Common myeloid progenitor, CD34-positive (primary cell): ENCODE results near the gene TPM2.

Source experiments
- CTCF ChIA-PET: fragments of 350-600 bp; sonication (Branson Sonifier 250); formaldehyde crosslinking; loops from one replicate; lab custom pipeline; 2021; ENCODE audit warnings: antibody characterized with exemption; lab: Charles Lee
- POLR2A ChIA-PET: fragments of 350-600 bp; sonication (Branson Sonifier 250); formaldehyde crosslinking; loops from one replicate; lab custom pipeline; 2021; ENCODE audit warnings: antibody characterized with exemption; lab: Charles Lee
- DNase-seq, 3 donors: peaks; one replicate each; pipeline versions ENCODE4 v3.0.0 to v3.0.0-alpha.2; 2013
- H3K27ac ChIP-seq, 2 experiments: 1 replicate in 1 of 2; 2 replicates in 1 of 2; pipeline ENCODE4 v1.7.0; 2013; ENCODE audit warnings: inconsistent platforms in 2 of 2, low read length in 2 of 2, mild to moderate bottlenecking in 2 of 2, low read depth in 1 of 2, moderate library complexity in 1 of 2; ENCODE audit not compliant: severe bottlenecking in 2 of 2, insufficient read depth in 1 of 2, poor library complexity in 1 of 2
- H3K27me3 ChIP-seq, 5 experiments: replicated peaks in 2 of 5; 1 replicate in 3 of 5; 2 replicates in 2 of 5; pipeline versions ENCODE4 v1.6.1 to v1.7.0; 2013; ENCODE audit warnings: low read length in 4 of 5, mild to moderate bottlenecking in 2 of 5, moderate library complexity in 2 of 5, inconsistent platforms in 1 of 5; ENCODE audit not compliant: insufficient read depth in 5 of 5, control insufficient read depth in 4 of 5
- H3K36me3 ChIP-seq, 4 experiments: 1 replicate in 2 of 4; 2 replicates in 2 of 4; pipeline versions ENCODE4 v1.6.1 to v1.7.0; 2013; ENCODE audit warnings: low read length in 3 of 4, control low read depth in 1 of 4, mild to moderate bottlenecking in 1 of 4; ENCODE audit not compliant: control insufficient read depth in 4 of 4, insufficient read depth in 4 of 4
- H3K4me1 ChIP-seq, 4 experiments: 1 replicate in 3 of 4; 2 replicates in 1 of 4; pipeline versions ENCODE4 v1.6.1 to v1.7.1; 2013; ENCODE audit warnings: low read length in 3 of 4, mild to moderate bottlenecking in 3 of 4, control low read depth in 1 of 4, inconsistent platforms in 1 of 4, moderate library complexity in 1 of 4; ENCODE audit not compliant: control insufficient read depth in 4 of 4, insufficient read depth in 4 of 4; ENCODE audit errors: control extremely low read depth in 1 of 4
- H3K4me3 ChIP-seq, 7 experiments: 1 replicate in 4 of 7; 2 replicates in 3 of 7; pipeline versions ENCODE4 v1.5.1 to v1.7.0; 2013; ENCODE audit warnings: mild to moderate bottlenecking in 7 of 7, low read length in 6 of 7, moderate library complexity in 6 of 7, inconsistent platforms in 2 of 7, low read depth in 2 of 7, control low read depth in 1 of 7; ENCODE audit not compliant: insufficient read depth in 4 of 7, control insufficient read depth in 1 of 7; ENCODE audit errors: extremely low read depth in 1 of 7
- H3K9me3 ChIP-seq, 5 experiments: 1 replicate in 4 of 5; 2 replicates in 1 of 5; pipeline versions ENCODE4 v1.6.1 to v1.7.1; 2013; ENCODE audit warnings: low read length in 4 of 5, mild to moderate bottlenecking in 2 of 5, inconsistent platforms in 1 of 5, low read depth in 1 of 5, moderate library complexity in 1 of 5; ENCODE audit not compliant: control insufficient read depth in 4 of 5, insufficient read depth in 2 of 5; ENCODE audit errors: control extremely low read depth in 1 of 5
- WGBS: methylation state at CpG from one replicate; pipeline ENCODE4 v1.1.5; 2013; ENCODE audit not compliant: insufficient coverage; 5-methylcytosine and 5-hydroxymethylcytosine counted together

Gene TPM2

DNA sequence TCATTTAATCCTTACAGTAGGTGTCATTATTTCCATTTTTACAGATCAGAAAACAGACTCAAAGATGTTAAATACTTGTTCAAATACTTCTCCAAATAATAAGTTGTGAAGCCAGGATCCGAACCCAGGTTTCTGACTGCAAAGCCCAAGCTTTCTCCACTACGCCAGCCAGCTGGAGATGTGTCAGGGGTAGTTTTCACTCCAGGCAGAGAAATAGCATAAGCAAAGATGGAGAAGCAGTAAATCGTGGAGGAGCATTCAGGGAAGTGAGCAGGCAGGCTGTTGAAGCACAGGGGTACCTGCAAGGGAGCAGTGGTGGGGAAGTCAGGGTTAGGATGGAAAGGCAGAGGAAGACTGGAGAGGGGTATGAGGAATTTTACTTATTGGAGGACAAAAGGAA, 39.4 kb upstream of the TPM2 start:
- no peaks in the 10 kb centered on the region for H3K9me3 ChIP-seq
- H3K4me3 ChIP-seq: peak overlapping the region in 6 of 7 experiments; percentile 27 to 97 (median 74)
- ChIA-PET POLR2A (no interaction called here), CTCF (interaction anchor here (0.9 to 11.2 kb wide), 19 partner anchors 8 to 153 kb away, joined by 3 to 190 read pairs (median 4); partner anchors contain the start of genes CCDC107, GBA2, RGP1 and RMRP)
- no peak for DNase-seq
- WGBS: 96% methylated on average over 2 of the region's 3 CpGs
- peaks cover 44 to 72% (median 70%) of the 10 kb centered on the region in 4 experiments for H3K4me1 ChIP-seq
- H3K27me3 ChIP-seq: no peaks in the 10 kb centered on the region
- peak overlapping the region in 1 of 2 experiments; percentile 94 for H3K27ac ChIP-seq
- peaks cover 3 to 16% (median 15%) of the 10 kb centered on the region in 4 experiments for H3K36me3 ChIP-seq

DNA sequence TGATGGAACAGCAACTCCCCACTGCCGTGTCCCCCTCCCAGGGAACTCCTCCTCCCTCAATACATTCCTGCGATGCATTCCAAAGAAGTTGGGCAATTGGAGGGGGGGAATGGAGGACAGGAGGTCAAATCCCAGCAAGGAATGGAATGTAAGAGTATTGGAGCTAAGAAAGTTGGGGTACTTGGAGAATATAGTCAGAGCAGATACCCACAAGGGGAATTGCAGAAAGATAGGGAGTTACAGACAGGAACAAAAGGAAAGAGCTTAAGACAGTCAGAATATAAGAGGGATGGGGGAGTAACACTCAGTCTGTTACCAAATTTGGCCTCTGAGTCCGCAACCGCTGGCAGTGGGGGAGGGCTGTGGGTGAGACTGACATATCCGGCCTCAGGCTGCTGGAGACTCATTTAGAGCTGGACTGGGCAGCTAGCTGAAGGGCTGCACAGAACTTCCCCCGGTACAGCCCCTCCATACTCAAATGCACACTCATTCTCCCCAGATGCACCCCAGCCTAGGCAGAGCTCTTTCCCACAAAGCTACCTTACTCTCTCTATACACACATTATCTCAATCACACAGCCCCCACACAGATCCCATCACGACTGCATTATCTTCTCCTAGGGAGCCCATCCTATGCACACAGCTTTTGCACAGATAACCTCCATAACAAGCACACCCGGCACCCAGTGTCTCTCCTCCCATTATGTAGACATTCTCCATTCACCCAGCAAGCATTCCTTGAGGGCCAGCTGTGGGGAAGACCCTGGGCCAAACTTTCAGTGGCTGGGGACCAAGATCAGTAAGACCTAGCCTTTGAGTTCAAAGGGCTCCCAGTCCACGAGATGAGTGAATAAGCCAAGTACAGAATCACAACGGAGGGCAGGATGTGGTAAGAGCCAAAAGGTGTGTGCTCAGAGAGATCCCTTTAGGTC, 38.6 kb upstream of the TPM2 start:
- ChIA-PET CTCF (interaction anchor here (0.5 to 11.2 kb wide), 33 partner anchors 13 to 709 kb away, joined by 3 to 190 read pairs (median 4); partner anchors contain the start of genes CCDC107, GBA2, RGP1 and RMRP), POLR2A (interaction anchor here (0.9 to 2.0 kb wide), 5 partner anchors 13 to 656 kb away, joined by 3 to 7 read pairs (median 4); partner anchors contain the start of genes CCDC107, RMRP, SPAG8 and VCP)
- H3K27ac ChIP-seq: peak overlapping the region; percentile 69 to 94
- no peaks in the 10 kb centered on the region for H3K27me3 ChIP-seq
- H3K4me1 ChIP-seq: peaks cover 39 to 64% (median 63%) of the 10 kb centered on the region in 4 experiments
- no peaks in the 10 kb centered on the region for H3K9me3 ChIP-seq
- H3K4me3 ChIP-seq: peak overlapping the region in 6 of 7 experiments; percentile 58 to 97 (median 74)
- peaks cover 10 to 24% (median 22%) of the 10 kb centered on the region in 4 experiments for H3K36me3 ChIP-seq
- DNase-seq: peak in 2 of 3 donors; percentile 54 to 63
- WGBS: 0% methylated on average over 7 of the region's 10 CpGs

DNA sequence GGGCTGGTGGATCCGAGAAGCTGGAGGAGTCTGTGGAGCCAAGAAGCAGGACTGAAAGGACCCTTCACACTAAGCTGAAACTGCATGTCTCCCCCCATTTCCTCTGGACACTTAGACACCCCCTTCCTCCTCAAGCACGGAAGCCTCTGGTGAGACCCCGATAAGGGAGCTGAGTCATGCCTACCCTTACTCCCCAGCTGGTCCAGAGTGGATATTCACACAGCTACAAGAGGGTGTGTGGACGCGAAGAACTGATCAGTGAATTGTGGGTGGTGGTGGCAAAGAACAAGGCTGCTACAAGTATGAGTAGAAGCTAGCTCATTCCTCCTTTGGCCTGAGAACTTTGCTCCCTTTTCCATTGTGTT, 37.9 kb upstream of the TPM2 start:
- Histone ChIP-seq H3K36me3 (peaks cover 12 to 29% (median 25%) of the 10 kb centered on the region in 4 experiments), H3K4me3 (peak overlapping the region in 6 of 7 experiments; percentile 58 to 97 (median 74)), H3K9me3 (no peaks in the 10 kb centered on the region), H3K27ac (peak overlapping the region; percentile 69 to 94), H3K4me1 (peaks cover 38 to 58% (median 57%) of the 10 kb centered on the region in 4 experiments), H3K27me3 (no peaks in the 10 kb centered on the region)
- CTCF ChIA-PET: interaction anchor here (0.6 to 11.2 kb wide), 27 partner anchors 13 to 154 kb away, joined by 3 to 190 read pairs (median 6); partner anchors contain the start of genes CCDC107, GBA2, RGP1 and RMRP
- POLR2A ChIA-PET: interaction anchor here (0.6 to 2.0 kb wide), 5 partner anchors 12 to 656 kb away, joined by 3 to 7 read pairs (median 4); partner anchors contain the start of genes CCDC107, RMRP, SPAG8 and VCP
- WGBS: 0% methylated on average over 2 of the region's 5 CpGs
- DNase-seq: peak; percentile 65 to 94 (median 89)

DNA sequence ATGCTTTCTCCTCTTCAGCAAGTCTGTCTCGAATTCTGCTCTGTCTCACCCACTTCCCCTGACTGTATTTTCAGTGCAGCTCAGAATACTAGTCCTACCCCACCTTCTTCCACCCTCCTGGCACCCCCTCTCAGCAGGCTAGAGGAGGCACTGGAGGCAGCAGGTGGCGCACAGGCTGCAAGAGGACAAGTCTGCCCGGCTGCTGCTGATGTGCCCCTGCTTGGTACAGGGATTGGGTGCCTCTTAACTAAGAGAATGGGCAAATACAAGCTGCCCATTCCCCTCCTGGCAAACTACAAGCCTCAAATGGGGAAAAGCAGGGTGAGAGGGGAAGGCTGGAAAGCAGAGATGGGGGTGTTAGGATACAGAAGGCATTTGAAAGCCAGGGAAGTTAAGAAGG, 37.2 kb upstream of the TPM2 start:
- peaks cover 38 to 56% (median 55%) of the 10 kb centered on the region in 4 experiments for H3K4me1 ChIP-seq
- no peaks in the 10 kb centered on the region for H3K9me3 ChIP-seq
- peaks cover 16 to 36% (median 30%) of the 10 kb centered on the region in 4 experiments for H3K36me3 ChIP-seq
- peak overlapping the region; percentile 8 to 97 (median 62) for H3K4me3 ChIP-seq
- H3K27ac ChIP-seq: peak overlapping the region; percentile 69 to 94
- ChIA-PET CTCF (interaction anchor here (0.6 to 11.2 kb wide), 21 partner anchors 12 to 155 kb away, joined by 3 to 190 read pairs (median 9); partner anchors contain the start of genes GBA2 and RGP1), POLR2A (interaction anchor here (0.6 to 2.0 kb wide), 2 partner anchors 12 to 251 kb away, joined by 3 to 7 read pairs; no protein-coding TSS in a partner anchor)
- H3K27me3 ChIP-seq: no peaks in the 10 kb centered on the region
- 0% methylated on average over 2 of the region's 3 CpGs for WGBS
- peak; percentile 83 to 93 (median 91) for DNase-seq

GRCh38 chr9:35725362-35725761, 35.6 kb upstream of the TPM2 start:
- ChIA-PET CTCF (interaction anchor here (0.8 to 11.2 kb wide), 10 partner anchors 10 to 79 kb away, joined by 3 to 190 read pairs (median 11); partner anchors contain the start of genes GBA2 and RGP1), POLR2A (interaction anchor here (0.7 kb wide), 1 partner anchor 34 kb away, joined by 3 read pairs; no protein-coding TSS in a partner anchor)
- Histone ChIP-seq H3K36me3 (peaks cover 18 to 51% (median 42%) of the 10 kb centered on the region in 4 experiments), H3K27ac (no peak overlapping the region), H3K4me3 (no peak overlapping the region), H3K27me3 (no peaks in the 10 kb centered on the region), H3K4me1 (peaks cover 29 to 44% (median 42%) of the 10 kb centered on the region in 4 experiments), H3K9me3 (no peaks in the 10 kb centered on the region)
- WGBS: 99% methylated on average over 11 of the region's 11 CpGs
- DNase-seq: no peak

DNA sequence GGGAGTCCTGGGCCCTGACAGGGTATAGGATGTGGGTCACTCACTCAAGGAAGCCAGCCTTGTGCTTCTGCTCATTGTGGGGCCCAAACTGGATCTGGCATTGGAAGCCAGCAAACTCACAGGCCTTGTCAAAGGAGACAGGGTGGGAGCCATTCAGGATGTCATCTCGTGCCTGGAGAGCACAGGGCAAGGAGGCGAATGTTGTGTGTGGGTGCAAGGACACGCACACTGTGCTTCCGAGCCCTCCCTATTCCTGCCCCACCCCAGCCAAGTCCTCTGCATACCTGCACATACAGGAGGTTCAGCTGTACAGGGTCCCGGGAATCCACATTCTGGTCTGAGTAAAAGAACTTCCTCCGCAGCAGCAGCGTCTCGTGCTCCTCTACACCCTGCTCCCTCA, 34.2 kb upstream of the TPM2 start:
- H3K27ac ChIP-seq: no peak overlapping the region
- no peaks in the 10 kb centered on the region for H3K27me3 ChIP-seq
- H3K4me1 ChIP-seq: peaks cover 14 to 30% (median 28%) of the 10 kb centered on the region in 4 experiments
- WGBS: 100% methylated on average over 2 of the region's 8 CpGs
- no peak overlapping the region for H3K4me3 ChIP-seq
- no peaks in the 10 kb centered on the region for H3K9me3 ChIP-seq
- no peak for DNase-seq
- ChIA-PET POLR2A (no interaction called here), CTCF (interaction anchor here (1.0 to 13.4 kb wide), 5 partner anchors 8 to 28 kb away, joined by 3 to 190 read pairs (median 86); partner anchors contain the start of genes CREB3, GBA2, RGP1 and TLN1)
- H3K36me3 ChIP-seq: peaks cover 29 to 66% (median 56%) of the 10 kb centered on the region in 4 experiments
